ENCODE results near the gene ARHGAP10. TPM values are rescaled to one million over a fixed set of nuclear protein-coding genes. Genes with fewer than 3 reads are reported as not detected.

Gene ARHGAP10
- total RNA-seq, 1 experiment from 2014 or later: 9.0 TPM

GRCh38 chr4:147749811-147750321 lies 18.0 kb downstream of the ARHGAP10 start:
- CTCF ChIA-PET: interaction anchor here (0.6 kb wide), 1 partner anchor 117 kb away, joined by 3 read pairs; no protein-coding TSS in a partner anchor
- H3K79me2 ChIP-seq (ENCODE audit: low read length): peaks cover 11% of the 10 kb centered on the region
- ATAC-seq: no peak

GRCh38 chr4:147753047-147753446 lies 21.2 kb downstream of the ARHGAP10 start:
- Histone ChIP-seq H3K27me3 (ENCODE audit: low read length) (no peaks in the 10 kb centered on the region), H2AFZ (ENCODE audit: low read length) (no peak overlapping the region), H3K9me2 (replicated peaks; ENCODE audit: low read length) (no peaks in the 10 kb centered on the region), H3K4me2 (ENCODE audit: low read length) (no peak overlapping the region), H4K20me1 (ENCODE audit: low read length) (no peaks in the 10 kb centered on the region), H3K79me2 (ENCODE audit: low read length) (peaks cover 40% of the 10 kb centered on the region), H3F3A (ENCODE audit: low read length, unreplicated experiment) (peaks cover 4% of the 10 kb centered on the region), H3K4me1 (ENCODE audit: insufficient read depth, low read length) (peaks cover 36% of the 10 kb centered on the region), H3K36me3 (ENCODE audit: low read depth, low read length) (no peaks in the 10 kb centered on the region), H3K27ac (ENCODE audit: low read length) (no peak overlapping the region), H3K9me3 (ENCODE audit: low read length) (no peaks in the 10 kb centered on the region), H3K9ac (ENCODE audit: low read length) (no peak overlapping the region), H3K4me3 (ENCODE audit: low read length) (no peak overlapping the region)
- intact Hi-C loops (cut with micrococcal nuclease): no loop called here
- TF ChIP-seq EZH2phosphoT487 (IDR thresholded peaks at IDR 0.05; ENCODE audit: borderline replicate concordance, low read length): no peak
- TF ChIP-seq EZH2 (IDR thresholded peaks at IDR 0.05; ENCODE audit: low read length, unreplicated experiment): no peak
- TF ChIP-seq CTCF (conservative IDR thresholded peaks at IDR 0.05; ENCODE audit: low read depth, low read length): no peak
- POLR2A ChIA-PET (ENCODE audit: unreplicated experiment): no interaction called here
- BruUV-seq (replicated peaks): no TSS peak
- ATAC-seq (no peak), DNase-seq (no peak)
- CTCF ChIA-PET: no interaction called here

More at GRCh38 chr4:147749811-147750321, 18.0 kb downstream of the ARHGAP10 start:
- BruUV-seq (replicated peaks): no TSS peak
- Histone ChIP-seq H3K4me1 (ENCODE audit: insufficient read depth, low read length) (peaks cover 23% of the 10 kb centered on the region), H2AFZ (ENCODE audit: low read length) (no peak overlapping the region), H3F3A (ENCODE audit: low read length, unreplicated experiment) (peaks cover 4% of the 10 kb centered on the region), H3K9me3 (ENCODE audit: low read length) (no peaks in the 10 kb centered on the region), H3K36me3 (ENCODE audit: low read depth, low read length) (no peaks in the 10 kb centered on the region), H3K9me2 (replicated peaks; ENCODE audit: low read length) (no peaks in the 10 kb centered on the region), H3K9ac (ENCODE audit: low read length) (no peak overlapping the region), H3K4me3 (ENCODE audit: low read length) (no peak overlapping the region), H3K27me3 (ENCODE audit: low read length) (no peaks in the 10 kb centered on the region), H3K4me2 (ENCODE audit: low read length) (peak overlapping the region; percentile 41), H4K20me1 (ENCODE audit: low read length) (no peaks in the 10 kb centered on the region), H3K27ac (ENCODE audit: low read length) (no peak overlapping the region)
- intact Hi-C loops (cut with micrococcal nuclease): no loop called here
- no peak for DNase-seq
- POLR2A ChIA-PET (ENCODE audit: unreplicated experiment): no interaction called here
- no peak for TF ChIP-seq EZH2 (IDR thresholded peaks at IDR 0.05; ENCODE audit: low read length, unreplicated experiment)
- no peak for TF ChIP-seq EZH2phosphoT487 (IDR thresholded peaks at IDR 0.05; ENCODE audit: borderline replicate concordance, low read length)
- TF ChIP-seq CTCF (conservative IDR thresholded peaks at IDR 0.05; ENCODE audit: low read depth, low read length): no peak

- H3K4me3 ChIP-seq (ENCODE audit: low read length): no peak overlapping the region
- peaks cover 43% of the 10 kb centered on the region for H3K79me2 ChIP-seq (ENCODE audit: low read length)
- peak overlapping the region; percentile 70 for H3K4me2 ChIP-seq (ENCODE audit: low read length)
- no peak overlapping the region for H3K9ac ChIP-seq (ENCODE audit: low read length)
- H3F3A ChIP-seq (ENCODE audit: low read length, unreplicated experiment): peaks cover 4% of the 10 kb centered on the region
- ChIA-PET CTCF (no interaction called here), POLR2A (ENCODE audit: unreplicated experiment) (interaction anchor here (0.6 kb wide), 2 partner anchors 18 to 22 kb away, joined by 3 to 4 read pairs; no protein-coding TSS in a partner anchor)
- H3K9me2 ChIP-seq (replicated peaks; ENCODE audit: low read length): no peaks in the 10 kb centered on the region
- DNase-seq: peak; percentile 79
- BruUV-seq (replicated peaks): no TSS peak
- TF ChIP-seq EZH2 (IDR thresholded peaks at IDR 0.05; ENCODE audit: low read length, unreplicated experiment) (no peak), EZH2phosphoT487 (IDR thresholded peaks at IDR 0.05; ENCODE audit: borderline replicate concordance, low read length) (no peak)
- 0 out of 2 replicates have a peak overlapping the region, but pooled peaks have one; percentile 23 for H3K27ac ChIP-seq (ENCODE audit: low read length)
- H4K20me1 ChIP-seq (ENCODE audit: low read length): no peaks in the 10 kb centered on the region
- intact Hi-C loops (cut with micrococcal nuclease): no loop called here
- H3K4me1 ChIP-seq (ENCODE audit: insufficient read depth, low read length): peaks cover 36% of the 10 kb centered on the region
- no peak overlapping the region for H2AFZ ChIP-seq (ENCODE audit: low read length)
- no peaks in the 10 kb centered on the region for H3K36me3 ChIP-seq (ENCODE audit: low read depth, low read length)
- H3K27me3 ChIP-seq (ENCODE audit: low read length): no peaks in the 10 kb centered on the region
- no peaks in the 10 kb centered on the region for H3K9me3 ChIP-seq (ENCODE audit: low read length)
- ATAC-seq: peak; percentile 98
Measured at GRCh38 chr4:147754037-147754445, 22.2 kb downstream of the ARHGAP10 start.
